GM19324 (cell line): ENCODE measurements around the gene MARCKSL1.
"Not testable (repeated sequence)": the region's sequence is repeated elsewhere in the genome, so short reads cannot be mapped to it uniquely, and the experiment has no call there.

Experiments
- ATAC-seq: cut with Tn5 transposase; IDR thresholded peaks from one replicate; pipeline ENCODE4 v1.9.1; 2021; ENCODE audit warnings: mild to moderate bottlenecking, moderate library complexity; ENCODE audit not compliant: unreplicated experiment, low FRiP score

Gene MARCKSL1

GRCh38 chr1:32291708-32292538 is 44.1 kb downstream of the MARCKSL1 start, which contains the start of gene HDAC1:
HDAC1 (plus strand) TSS chr1:32292083; CDS start chr1:32292170, 87 bp downstream.
- peak; percentile 98 for ATAC-seq

DNA sequence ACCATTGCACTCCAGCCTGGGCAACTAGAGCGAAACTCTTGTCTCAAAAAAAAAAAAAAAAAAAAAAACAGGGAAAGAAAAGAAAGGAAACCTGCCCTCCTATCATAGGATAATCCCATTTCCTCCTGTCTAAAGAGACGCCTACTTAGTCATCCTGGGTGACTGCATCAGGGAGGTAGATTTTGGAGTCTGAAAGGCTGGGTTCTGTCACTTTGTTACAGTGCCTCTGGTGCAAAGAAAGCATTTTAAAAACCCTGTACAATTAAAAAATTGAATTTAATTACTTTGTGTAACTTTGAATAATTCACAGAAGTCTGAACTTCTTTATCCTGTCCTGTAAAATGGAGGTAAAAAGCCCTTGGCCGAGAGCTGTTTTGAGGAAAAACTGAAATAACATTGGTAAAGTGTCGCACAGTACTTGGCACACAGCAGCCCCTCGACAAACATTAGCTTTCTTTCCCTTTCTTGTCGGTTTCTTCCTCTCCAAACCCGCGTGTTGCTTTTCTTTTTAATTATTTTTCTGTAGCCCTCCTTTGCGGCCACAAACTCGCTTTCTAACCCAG is 44.8 kb downstream of the MARCKSL1 start:
- no peak for ATAC-seq

GRCh38 chr1:32289256-32289655 is 46.8 kb downstream of the MARCKSL1 start:
- ATAC-seq, result no peak

- no peak for ATAC-seq
Observed at GRCh38 chr1:32286763-32287162, 49.3 kb downstream of the MARCKSL1 start.

DNA sequence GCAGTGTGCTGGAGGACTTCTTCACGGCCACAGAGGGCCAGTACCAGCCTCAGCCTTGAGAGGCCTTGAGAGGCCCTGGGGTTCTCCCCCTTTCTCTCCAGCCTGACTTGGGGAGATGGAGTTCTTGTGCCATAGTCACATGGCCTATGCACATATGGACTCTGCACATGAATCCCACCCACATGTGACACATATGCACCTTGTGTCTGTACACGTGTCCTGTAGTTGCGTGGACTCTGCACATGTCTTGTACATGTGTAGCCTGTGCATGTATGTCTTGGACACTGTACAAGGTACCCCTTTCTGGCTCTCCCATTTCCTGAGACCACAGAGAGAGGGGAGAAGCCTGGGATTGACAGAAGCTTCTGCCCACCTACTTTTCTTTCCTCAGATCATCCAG is 50.4 kb downstream of the MARCKSL1 start:
- no peak for ATAC-seq

DNA sequence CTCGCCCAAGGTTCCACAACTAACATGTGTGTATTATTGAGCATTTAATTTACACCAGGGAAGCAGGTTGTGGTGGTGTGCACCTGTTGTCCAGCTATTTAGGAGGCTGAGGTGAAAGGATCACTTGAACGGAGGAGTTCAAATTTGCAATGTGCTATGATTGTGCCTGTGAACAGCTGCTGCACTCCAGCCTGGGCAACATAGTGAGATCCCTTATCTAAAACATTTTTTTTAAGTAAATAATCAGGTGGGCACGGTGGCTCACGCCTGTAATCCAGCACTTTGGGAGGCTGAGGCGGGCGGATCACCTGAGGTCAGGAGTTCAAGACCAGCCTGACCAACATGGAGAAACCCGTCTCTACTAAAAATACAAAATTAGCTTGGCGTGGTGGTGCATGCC is 51.3 kb downstream of the MARCKSL1 start:
- not testable (repeated sequence) for ATAC-seq
